Measurements from ENCODE around the gene SLCO3A1.

SLCO3A1 gene

GRCh38 chr15:92003515-92004067 is 150.1 kb downstream of the SLCO3A1 start:
- DNase-seq = no peak

- DNase-seq = no peak
Measured at GRCh38 chr15:92005154-92005553, 151.6 kb downstream of the SLCO3A1 start.

- DNase-seq = no peak
Measured at GRCh38 chr15:92006186-92007028, 152.9 kb downstream of the SLCO3A1 start.

GRCh38 chr15:92009162-92009561 is 155.7 kb downstream of the SLCO3A1 start:
- no peak for DNase-seq

GRCh38 chr15:92011611-92012367 is 158.3 kb downstream of the SLCO3A1 start:
- DNase-seq = peak in 6 of 14 donors; percentile 18 to 79 (median 24)

- DNase-seq = no peak
Measured at GRCh38 chr15:92012368-92012629, 158.8 kb downstream of the SLCO3A1 start.

- no peak for DNase-seq
Measured at GRCh38 chr15:92012881-92013280, 159.4 kb downstream of the SLCO3A1 start.

GRCh38 chr15:92014281-92015030 is 160.9 kb downstream of the SLCO3A1 start:
- peak in 2 of 14 donors; percentile 5 to 19 for DNase-seq

GRCh38 chr15:92017882-92018534 is 164.5 kb downstream of the SLCO3A1 start:
- DNase-seq = no peak

- no peak for DNase-seq
Measured at GRCh38 chr15:92018535-92019239, 165.2 kb downstream of the SLCO3A1 start.

- DNase-seq = no peak
Measured at GRCh38 chr15:92019706-92020105, 166.2 kb downstream of the SLCO3A1 start.

- no peak for DNase-seq
Measured at GRCh38 chr15:92020207-92020606, 166.7 kb downstream of the SLCO3A1 start.

GRCh38 chr15:92020804-92021203 is 167.3 kb downstream of the SLCO3A1 start:
- no peak for DNase-seq

GRCh38 chr15:92021792-92022191 is 168.3 kb downstream of the SLCO3A1 start:
- DNase-seq = peak in 1 of 14 donors; percentile 19

GRCh38 chr15:92023965-92024364 is 170.5 kb downstream of the SLCO3A1 start:
- no peak for DNase-seq

GRCh38 chr15:92025706-92026270 is 172.3 kb downstream of the SLCO3A1 start:
- no peak for DNase-seq

- no peak for DNase-seq
Measured at GRCh38 chr15:92028389-92028724, 174.8 kb downstream of the SLCO3A1 start.

GRCh38 chr15:92029767-92030166 is 176.3 kb downstream of the SLCO3A1 start:
- DNase-seq = no peak

- peak in 1 of 14 donors; percentile 27 for DNase-seq
Measured at GRCh38 chr15:92033314-92033713, 179.8 kb downstream of the SLCO3A1 start.

GRCh38 chr15:92033723-92034122 is 180.2 kb downstream of the SLCO3A1 start:
- DNase-seq = no peak

- no peak for DNase-seq
Measured at GRCh38 chr15:92034227-92034626, 180.7 kb downstream of the SLCO3A1 start.
